GM21447 (cell line): ENCODE measurements around the gene PRSS8.
A peak's percentile ranks its signal among the peaks of the same experiment; 100 is the strongest.
"Not testable (repeated sequence)": the region's sequence is repeated elsewhere in the genome, so short reads cannot be mapped to it uniquely, and the experiment has no call there.

Source experiments
- ATAC-seq: cut with Tn5 transposase; IDR thresholded peaks from one replicate; pipeline ENCODE4 v1.9.1; 2021; ENCODE audit not compliant: unreplicated experiment

PRSS8 gene

DNA sequence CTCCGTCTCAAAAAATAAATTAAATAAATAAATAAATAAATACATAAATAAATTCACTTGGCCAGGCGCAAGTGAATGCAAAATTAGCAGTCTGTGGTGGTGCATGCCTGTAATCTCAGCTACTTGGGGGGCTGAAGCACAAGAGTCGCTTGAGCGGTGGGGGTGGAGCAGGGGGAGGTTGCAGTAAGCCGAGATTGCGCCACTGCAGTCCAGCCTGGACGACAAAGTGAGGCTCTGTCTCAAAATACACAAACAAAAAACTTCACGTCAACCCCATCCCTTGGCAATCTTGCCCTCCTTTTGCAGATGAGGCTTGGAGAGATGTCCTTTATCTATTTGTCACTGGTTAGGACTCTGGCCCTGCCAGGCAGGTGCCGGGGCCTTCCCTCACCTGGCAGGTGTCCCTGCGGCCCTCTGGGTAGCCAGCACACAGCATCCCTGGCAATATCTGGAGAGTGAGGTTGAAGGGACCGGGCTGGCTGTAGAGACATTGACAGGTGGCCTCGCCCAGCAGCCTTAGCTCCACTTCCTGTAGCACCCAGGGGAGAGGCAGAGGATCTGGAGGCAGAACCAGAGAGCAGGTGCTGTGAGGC, 10.0 kb upstream of the PRSS8 start:
- no peak for ATAC-seq

DNA sequence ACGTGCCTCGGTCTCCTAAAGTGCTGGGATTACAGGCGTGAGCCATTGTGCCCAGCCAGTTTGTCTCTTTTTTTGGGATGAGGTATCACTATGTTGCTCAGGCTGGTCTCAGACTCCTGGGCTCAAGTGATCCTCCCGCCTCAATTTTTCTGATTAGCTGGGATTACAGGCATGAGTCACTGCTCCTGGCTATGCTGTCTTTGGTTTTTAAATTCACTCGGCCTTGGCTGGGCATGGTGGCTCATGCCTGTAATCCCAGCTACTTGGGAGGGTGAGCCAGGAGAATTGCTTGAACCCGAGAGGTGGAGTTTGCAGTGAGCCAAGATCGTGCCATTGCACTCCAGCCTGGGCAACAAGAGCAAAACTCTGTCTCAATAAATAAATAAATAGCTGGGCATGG, 8.9 kb upstream of the PRSS8 start:
- not testable (repeated sequence) for ATAC-seq

DNA sequence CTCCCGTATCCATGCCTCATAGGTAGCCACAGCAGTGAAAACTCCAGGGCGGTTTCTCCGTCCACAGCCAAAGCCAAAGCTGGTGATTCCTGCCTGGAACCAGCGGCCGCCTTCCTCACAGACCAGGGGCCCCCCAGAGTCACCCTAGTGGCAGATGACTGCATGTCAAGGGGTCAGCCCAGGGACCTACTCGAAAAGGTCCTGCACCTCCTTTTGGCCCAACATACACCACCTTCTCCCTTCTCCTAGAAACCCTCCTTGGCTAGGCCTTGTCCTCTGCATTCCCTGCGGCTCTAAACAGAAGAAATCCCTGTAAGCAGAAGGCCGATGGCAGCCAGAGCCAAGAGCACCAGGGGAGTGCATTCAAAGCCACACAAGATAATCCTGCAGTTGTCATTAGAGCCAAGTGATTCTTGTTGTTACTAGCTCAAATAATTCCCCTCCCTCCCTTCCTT, 8.2 kb upstream of the PRSS8 start:
- no peak for ATAC-seq

DNA sequence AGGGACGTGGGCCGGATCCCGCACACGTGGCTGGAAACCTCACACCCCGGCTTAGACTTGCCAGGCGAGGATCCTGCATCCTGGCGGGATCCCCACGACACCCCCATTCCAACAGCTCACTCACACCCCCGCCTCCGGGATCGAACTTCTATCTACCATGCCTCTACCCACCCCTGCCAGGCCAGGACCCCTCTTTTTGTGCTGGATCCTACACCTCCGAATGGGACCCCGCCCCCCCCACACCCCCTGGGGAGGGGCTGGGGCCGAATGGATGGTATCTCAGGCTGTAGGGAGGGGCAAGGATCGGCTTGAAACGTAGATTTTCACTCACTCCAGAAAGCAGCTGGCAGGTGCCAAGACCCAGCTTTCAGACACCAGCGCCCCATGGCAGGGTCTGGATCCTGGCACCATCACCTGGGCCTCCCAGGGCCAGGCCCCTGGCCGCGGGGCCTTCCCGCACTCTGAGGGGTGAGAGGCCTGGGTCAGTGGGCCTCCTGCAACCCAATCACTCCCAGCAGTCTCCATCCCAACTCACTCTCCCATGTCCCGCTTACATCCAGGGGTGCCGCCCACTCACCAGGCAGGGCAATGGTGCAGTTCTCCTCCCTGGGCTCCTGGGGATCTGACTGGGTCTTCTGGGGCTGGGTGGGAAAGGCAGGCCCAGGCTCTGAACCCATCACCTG, 7.6 kb upstream of the PRSS8 start:
- ATAC-seq = no peak

DNA sequence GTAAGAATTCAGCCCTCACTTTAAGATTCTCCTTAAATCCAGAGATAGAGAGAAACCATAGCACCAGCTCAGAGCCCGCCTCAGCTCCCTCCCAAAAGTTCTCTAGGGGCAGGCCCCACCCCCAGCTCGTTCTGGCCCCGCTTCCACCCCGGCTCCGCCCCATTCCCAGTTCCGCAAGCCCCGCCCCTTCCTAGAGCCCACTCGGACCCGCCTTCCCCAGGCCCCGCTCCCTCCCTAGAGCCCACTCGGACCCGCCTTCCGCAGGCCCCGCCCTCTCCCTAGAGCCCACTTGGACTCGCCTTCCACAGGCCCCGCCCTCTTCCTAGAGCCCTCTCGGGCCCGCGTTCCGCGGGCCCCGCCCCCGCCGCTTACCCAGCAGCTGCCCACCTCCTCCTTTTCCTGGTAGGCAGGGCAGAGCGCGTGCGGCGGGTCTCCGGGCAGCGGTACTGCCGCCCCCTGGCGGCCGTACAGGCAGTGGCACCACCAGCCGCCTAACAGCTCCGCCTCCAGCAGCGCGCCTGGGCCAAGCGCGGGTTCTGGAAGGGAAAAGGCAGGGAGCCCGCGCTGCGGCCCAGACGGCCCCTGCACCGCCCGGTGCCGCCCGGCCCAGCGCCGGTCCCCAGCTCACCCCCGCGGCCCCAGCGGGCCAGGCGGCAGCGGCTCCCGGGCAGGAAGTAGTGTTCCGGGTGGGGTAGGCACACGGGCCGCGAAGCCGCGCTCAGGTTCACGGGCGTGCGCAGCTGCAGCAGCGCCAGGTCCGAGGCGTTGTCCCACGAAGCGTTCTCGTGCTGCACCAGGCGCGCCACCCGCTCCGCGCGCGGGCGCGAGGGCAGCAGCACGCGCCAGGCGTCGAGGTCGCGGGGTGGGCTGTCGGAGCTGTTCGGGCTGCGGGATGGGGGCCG, 6.8 kb upstream of the PRSS8 start:
- ATAC-seq = peak; percentile 80

DNA sequence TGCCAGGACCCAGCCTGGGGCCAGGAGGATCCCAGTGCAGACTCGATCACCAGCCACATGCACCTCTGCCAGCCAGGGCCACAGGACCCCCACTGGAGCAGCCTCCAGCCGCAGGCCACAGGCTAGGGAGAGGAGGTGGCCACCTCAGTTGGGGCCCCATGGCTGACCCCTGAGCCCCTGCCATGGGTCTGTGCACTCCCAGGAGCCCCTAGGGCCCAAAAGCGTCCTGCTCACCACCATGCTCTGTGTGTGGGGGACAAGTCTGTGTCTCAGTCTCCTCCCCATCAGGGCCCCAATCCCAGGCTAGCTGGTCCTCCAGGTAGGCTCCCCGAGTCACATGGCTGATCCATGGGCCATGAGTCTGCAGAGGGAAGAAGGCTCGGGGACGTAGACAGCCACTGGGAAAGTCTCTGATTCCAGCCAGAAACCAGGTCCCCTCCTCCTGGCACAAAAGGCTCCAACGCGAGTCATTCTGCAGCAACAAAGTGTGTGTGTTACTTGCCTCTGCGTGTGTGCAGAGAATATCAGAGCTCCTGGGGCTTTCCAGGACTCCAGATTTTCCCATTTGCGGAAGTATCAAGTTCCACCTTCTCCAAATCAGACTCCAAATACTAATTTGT, 6.1 kb upstream of the PRSS8 start:
- ATAC-seq = no peak

DNA sequence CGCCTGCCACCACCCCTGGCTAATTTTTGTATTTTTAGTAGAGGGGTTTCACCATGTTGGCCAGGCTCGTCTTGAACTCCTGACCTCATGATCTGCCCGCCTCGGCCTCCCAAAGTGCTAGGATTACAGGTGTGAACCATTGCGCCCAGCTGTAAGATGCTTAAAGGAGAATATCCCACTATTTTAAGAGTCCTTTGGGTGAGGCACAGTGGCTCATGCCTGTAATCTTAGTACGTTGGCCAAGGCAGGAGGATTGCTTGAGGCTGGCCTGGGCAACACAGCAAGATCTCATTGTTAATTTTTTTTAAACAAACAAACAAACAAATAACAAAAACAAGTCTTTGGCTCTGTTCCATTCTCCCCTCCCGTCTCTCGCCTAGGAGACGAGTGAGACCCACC, 5.5 kb upstream of the PRSS8 start:
- ATAC-seq = not testable (repeated sequence)

DNA sequence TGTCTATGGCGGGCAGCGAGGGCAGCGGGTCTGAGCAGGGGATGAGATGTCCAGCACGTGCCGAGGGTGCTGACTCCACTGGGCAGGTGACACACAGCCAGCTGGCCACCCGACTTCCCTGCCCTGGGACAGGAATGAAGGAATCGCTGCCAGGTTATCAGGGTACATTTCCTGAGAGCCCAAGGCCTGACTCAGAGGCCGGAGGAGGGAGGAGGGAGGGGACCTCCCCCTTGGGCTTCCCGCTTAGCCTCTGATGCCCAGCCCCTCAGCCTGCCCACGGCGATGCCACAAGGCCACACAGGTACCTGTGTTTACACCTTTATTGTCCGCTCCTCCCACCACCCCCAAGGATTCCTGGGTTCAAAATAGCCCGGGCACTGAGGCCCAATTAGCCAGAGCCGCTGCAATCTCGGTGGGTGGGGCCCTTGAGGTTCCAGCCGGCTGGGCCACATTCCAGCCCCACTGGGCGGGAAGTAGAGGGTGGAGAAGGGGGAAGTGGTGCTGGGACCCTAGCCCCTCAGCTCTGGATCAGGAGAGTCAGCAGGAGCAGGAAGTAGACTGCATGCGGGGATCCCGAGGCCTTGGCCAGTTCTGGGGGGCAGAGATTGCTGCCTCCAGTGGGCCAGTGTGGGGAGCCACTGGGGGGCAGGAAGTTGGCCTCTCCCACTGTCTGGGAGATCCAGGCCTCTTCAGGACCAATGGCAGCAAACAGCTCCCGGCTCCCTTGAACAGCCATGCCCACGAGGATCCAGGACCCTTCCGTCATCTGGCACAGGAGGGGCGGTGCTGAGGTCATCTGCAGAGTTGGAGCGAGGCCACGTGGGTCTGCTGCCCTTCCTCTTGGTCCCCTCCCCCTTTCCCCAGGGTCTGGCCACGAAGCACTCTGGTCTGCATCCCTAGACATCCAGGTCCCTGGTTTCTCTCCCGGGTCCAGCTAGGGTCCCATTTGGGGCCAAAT, 3.4 kb upstream of the PRSS8 start:
- no peak for ATAC-seq

DNA sequence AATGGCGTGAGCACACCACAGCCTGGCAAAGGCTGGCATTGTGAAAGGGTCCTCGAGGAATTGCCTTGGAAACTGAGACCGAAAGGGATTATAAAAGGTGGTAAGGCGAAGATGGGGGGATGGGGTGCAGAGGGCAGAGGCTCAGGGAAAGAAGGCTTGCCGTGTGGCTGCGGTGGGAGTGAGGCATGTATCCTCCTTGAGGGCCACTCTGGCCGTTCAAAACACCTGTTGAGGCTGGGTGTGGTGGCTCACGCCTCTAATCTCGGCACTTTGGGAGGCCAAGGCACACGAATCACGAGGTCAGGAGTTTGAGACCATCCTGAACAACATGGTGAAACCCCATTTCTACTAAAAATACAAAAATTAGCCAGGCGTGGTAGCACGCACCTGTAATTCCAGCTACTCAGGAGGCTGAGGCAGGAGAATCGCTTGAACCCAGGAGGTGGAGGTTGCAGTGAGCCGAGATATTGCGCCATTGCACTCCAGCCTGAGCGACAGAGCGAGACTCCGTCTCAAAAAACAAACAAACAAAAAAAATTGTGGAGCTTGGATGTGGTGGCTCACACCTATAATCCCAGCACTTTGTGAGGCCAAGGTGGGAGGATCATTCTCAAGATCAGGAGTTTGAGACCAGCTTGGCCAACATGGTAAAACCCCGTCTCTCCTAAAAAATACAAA, 1.4 kb upstream of the PRSS8 start:
- ATAC-seq = not testable (repeated sequence)

DNA sequence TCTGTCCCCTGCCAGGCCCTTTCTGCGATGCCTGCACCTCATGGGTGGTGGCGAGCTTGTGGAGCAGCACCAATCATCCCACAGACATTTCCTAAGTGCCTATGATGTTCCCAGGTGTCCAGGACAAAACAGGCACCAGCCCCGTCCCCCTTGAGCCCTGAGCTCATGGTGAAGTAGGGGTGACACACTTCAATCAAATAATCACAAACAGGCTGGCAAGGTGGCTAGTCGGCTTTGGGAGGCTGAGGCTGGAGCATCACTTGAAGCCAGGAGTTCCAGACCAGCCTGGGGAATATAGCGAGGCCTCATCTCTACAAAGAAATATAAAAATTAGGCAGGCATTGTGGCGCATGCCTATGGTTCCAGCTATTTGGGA, 748 bp upstream of the PRSS8 start:
- ATAC-seq = no peak

DNA sequence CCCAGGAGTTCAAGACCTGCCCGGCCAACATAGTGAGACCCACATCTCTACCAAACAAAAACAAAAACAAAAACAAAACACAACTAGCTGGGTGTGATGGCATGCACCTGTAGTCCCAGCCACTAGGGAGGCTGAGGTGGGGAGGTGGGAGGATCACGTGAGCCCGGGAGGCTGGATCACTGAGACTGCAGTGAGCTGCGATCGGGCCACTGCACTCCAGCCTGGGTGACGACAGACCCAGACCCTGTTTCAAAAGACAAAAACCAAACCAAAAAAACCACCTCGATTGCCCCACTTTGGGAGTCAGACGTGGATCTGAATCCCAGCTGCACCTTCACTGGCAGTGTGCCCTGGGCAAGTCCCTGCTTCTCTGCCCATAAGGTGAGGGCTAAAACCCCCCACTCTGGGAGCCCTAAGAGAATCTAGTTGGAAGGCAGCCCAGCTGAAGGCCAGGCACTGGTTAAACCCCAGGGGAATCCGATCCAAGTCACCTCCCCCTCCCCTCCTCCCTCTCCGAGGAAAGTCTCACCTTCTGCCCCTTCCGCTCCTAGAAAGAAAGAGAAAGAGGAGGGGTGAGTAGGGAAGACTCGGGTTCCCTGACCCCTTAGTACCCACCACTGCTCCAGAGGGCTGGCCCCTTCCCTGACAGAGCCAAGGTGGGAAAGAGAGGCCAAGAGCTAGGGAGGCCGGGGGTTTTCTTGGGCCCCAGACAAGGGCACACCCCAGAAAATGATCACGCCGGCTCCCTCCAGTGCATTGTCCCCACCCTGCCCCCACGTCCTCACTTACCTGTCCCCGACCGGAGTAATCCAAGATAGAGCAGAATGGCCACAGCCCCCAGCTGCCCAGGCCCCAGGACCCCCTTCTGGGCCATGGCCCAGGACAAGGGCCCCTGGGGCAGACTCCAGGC, 647 bp downstream of the PRSS8 start:
- no peak for ATAC-seq

DNA sequence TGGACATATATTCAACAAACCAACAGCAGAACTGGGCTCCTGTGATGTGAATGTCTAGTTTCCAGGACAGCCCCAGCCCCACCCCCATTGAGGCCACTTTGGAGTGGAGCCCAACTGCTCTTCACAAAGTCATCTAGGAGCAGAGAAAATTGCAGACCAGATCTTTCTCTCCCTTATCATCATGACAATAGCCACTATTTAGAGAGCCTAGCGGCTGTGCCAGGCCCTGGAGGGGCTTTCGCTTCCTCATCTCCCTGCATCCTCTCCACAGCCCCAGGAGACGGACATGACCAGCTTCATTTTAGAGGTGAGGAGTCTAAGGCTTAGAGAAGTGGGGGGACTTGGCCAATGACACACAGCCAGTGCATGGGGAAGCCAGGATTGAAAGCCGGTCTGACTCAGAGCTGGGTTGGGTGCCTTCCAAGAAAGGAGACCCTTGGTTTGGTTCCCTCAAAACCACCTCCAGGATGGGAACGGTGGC, 1.4 kb downstream of the PRSS8 start:
- no peak for ATAC-seq

DNA sequence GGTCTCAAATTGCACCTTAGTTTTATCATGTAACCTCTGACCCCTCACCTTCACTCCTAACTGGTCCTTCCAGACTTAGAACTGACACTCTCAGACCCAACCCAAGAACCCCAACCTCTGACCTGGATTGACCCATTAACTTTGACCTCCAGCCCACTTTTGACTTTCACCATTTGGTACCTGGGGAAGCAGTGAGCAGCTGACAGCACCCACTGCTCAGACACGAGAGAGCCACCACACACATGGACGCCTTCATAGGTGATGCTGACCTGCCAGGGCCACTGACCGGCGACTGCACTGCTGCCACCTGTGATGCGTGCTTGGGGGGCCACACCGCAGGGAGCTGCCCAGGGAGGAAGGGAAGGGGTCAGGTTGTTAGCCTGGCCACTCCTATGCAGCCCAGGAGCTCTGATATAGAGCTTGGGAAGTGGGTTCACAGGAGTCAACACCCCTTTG, 2.5 kb downstream of the PRSS8 start:
- ATAC-seq = no peak

DNA sequence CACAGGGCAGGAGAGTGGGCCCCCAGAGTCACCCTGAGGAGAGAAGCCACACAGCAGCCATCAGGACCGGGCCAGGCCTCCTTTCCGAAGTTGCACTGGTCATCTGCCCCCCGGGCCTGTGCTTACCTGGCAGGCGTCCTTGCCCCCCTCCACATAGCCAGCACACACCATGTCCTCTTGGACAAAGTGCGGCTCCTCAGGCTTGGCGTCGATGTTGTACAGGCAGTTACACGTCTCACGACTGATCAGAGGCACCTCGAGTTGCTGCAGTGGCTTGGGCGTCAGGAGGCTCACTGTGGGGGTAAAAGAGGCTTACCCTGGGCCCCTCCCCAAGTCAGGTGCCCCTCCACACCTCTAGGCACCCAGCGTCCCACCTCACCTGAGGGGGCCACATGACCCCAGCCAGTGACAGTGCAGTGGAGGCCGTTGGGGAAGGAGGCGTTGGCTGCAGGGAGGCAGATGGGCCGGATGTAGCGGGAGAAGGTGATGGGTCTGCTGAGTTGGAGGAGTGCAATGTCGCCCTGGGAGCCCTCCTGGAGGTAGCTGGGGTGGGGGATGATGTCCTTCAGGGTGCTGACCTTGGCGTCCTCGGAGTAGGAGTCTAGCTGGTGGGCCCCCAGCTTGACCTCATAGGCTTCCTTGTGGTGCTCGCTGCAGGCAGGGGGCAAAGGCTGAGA, 3.1 kb downstream of the PRSS8 start:
- no peak for ATAC-seq

DNA sequence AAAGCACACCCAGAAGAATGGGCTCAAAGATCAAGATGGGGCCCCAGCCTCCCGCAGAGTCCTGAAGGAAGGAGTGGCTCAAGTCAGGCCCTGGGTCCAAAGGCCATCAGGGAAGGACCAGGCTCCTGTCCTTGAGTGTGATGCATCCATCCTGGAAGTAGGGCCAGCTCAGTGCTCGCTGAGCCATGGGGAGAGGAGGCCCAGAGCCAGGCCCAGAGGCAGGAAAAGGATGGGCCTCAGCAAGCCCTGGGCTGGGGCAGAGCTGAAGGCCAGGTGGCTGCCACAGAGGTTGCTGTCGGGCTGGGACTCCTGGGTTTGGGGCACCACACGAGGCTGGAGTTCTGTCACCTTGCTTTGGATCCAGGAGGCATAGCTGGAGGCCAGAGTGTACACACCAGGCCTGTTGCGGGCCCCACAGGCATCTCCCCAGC, 3.7 kb downstream of the PRSS8 start:
- no peak for ATAC-seq

DNA sequence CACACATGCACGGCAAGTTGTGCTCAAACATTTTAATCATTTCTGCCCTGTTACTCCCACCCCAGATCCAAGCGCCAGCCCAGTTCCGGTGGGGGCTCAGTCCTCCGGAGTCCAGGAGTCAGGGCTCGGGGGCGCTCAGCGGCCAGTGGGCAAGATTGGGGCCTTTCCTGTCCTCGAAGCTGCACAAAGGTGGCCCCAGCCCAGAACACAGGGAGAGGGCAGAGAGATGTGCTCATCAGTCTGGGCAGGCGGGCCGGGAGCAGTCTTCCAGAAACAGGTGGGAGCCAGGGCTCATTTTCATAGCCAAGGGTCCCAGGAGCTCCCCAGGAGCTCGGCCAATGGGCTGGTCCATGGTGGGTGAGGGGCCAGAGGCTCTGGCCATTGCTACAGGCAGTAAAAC, 4.1 kb downstream of the PRSS8 start:
- ATAC-seq = no peak

DNA sequence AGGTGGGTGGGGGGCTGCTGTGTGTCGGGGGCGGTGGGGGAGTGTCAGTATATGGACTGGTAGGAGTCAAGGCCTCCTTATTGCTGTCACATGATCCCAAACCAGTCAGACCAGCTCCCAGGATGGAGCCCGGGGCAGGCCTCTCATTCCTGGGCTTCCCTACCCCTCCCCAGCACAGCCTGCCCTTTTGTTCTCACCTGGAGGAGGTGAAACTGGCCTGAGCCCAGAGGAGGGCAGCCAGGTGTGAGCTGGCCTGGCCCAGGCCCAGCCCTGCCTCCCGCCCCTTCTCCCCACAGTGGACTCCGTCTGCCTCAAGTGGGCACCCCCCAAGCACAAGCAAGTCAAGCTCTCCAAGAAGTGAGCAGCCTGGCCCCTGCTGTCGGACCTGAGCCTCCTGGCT, 4.6 kb downstream of the PRSS8 start:
- no peak for ATAC-seq

DNA sequence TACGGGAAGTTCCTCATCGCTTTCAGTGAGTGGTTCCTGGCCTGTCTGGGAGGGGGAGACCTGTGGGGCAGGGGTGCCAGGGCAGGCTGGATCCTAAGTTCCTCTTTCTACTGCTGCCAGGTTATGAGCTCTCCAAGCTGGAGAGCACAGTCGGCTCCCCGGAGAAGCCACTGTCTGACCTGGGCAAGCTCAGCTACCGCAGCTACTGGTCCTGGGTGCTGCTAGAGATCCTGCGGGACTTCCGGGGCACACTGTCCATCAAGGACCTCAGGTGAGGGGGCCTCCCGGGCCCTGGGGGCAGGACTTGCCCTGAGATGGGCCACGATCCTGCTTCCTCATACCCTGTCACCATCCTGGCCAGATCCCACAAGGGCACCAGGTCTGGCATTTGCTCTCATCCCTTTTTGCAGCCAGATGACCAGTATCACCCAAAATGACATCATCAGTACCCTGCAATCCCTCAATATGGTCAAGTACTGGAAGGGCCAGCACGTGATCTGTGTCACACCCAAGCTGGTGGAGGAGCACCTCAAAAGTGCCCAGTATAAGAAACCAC, 5.1 kb downstream of the PRSS8 start:
- no peak for ATAC-seq
